ENCODE data around the gene AK8. TPM values are rescaled to one million over a fixed set of nuclear protein-coding genes. Genes with fewer than 3 reads are reported as not detected.

AK8 gene
- total and polyA plus RNA-seq, 4 donors = 0.07 to 0.26 (median 0.11) TPM

DNA sequence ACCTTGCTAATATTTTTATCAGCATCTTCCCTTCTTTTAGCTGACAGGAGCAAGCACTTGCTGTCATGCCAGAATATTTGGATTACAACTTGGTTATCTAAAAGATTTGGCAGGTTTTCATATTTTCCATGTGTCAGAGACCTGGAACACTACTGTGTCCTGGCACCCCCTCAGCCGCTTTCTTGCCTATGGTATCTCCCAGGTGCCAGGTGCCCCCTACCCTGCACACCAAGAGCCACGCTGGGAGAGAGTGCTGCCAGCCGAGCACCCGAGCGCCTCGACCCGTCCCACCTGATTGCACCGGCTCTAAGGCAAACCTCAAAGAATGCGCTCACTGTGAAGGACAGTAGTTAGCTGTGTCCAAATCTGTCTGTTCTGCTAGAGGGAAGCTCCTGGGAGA lies 123.0 kb downstream of the AK8 start (continued):
- TF ChIP-seq, protein P1, sequence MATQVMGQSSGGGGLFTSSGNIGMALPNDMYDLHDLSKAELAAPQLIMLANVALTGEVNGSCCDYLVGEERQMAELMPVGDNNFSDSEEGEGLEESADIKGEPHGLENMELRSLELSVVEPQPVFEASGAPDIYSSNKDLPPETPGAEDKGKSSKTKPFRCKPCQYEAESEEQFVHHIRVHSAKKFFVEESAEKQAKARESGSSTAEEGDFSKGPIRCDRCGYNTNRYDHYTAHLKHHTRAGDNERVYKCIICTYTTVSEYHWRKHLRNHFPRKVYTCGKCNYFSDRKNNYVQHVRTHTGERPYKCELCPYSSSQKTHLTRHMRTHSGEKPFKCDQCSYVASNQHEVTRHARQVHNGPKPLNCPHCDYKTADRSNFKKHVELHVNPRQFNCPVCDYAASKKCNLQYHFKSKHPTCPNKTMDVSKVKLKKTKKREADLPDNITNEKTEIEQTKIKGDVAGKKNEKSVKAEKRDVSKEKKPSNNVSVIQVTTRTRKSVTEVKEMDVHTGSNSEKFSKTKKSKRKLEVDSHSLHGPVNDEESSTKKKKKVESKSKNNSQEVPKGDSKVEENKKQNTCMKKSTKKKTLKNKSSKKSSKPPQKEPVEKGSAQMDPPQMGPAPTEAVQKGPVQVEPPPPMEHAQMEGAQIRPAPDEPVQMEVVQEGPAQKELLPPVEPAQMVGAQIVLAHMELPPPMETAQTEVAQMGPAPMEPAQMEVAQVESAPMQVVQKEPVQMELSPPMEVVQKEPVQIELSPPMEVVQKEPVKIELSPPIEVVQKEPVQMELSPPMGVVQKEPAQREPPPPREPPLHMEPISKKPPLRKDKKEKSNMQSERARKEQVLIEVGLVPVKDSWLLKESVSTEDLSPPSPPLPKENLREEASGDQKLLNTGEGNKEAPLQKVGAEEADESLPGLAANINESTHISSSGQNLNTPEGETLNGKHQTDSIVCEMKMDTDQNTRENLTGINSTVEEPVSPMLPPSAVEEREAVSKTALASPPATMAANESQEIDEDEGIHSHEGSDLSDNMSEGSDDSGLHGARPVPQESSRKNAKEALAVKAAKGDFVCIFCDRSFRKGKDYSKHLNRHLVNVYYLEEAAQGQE (IDR thresholded peaks at IDR 0.05) = no peak

DNA sequence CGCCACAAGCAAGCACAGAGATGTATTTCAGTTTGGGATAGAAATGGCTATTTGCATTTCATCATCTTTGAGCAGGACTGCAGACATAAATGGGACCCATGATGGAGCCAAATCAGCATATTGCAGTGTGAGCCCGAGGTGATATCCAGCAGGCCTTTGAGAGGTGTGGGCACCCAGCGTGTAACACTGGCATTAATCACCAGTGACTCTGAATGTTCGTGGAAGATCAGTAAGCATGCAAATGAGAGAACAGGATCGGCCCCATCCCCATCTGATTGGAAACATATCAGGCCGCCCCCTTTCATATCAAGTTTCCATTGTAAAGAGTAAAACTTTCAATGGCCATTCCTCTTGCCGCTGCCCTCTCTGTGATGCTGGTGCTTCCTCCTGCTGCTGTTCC lies 123.8 kb downstream of the AK8 start:
- no peak for DNase-seq (ENCODE audit: low spot score)
- no peaks in the 10 kb centered on the region for H3K27me3 ChIP-seq (ENCODE audit: control insufficient read depth in 4 of 4, insufficient read depth in 4 of 4, low read length in 3 of 4)
- H3K4me1 ChIP-seq (ENCODE audit: control insufficient read depth in 4 of 4, insufficient read depth in 4 of 4, low read length in 3 of 4) = no peaks in the 10 kb centered on the region
- 87% methylated on average over 7 of the region's 7 CpGs for WGBS
- TF ChIP-seq, protein P2, sequence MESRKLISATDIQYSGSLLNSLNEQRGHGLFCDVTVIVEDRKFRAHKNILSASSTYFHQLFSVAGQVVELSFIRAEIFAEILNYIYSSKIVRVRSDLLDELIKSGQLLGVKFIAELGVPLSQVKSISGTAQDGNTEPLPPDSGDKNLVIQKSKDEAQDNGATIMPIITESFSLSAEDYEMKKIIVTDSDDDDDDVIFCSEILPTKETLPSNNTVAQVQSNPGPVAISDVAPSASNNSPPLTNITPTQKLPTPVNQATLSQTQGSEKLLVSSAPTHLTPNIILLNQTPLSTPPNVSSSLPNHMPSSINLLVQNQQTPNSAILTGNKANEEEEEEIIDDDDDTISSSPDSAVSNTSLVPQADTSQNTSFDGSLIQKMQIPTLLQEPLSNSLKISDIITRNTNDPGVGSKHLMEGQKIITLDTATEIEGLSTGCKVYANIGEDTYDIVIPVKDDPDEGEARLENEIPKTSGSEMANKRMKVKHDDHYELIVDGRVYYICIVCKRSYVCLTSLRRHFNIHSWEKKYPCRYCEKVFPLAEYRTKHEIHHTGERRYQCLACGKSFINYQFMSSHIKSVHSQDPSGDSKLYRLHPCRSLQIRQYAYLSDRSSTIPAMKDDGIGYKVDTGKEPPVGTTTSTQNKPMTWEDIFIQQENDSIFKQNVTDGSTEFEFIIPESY (IDR thresholded peaks at IDR 0.05) = no peak
- TF ChIP-seq, protein P3, sequence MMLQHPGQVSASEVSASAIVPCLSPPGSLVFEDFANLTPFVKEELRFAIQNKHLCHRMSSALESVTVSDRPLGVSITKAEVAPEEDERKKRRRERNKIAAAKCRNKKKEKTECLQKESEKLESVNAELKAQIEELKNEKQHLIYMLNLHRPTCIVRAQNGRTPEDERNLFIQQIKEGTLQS (IDR thresholded peaks at IDR 0.05) = no peak
- no peak for TF ChIP-seq RAD21 (IDR thresholded peaks at IDR 0.05)
- no peak for TF ChIP-seq JUND (IDR thresholded peaks at IDR 0.05)
- H3K9me3 ChIP-seq (ENCODE audit: control insufficient read depth in 4 of 4, low read length in 3 of 4) = no peaks in the 10 kb centered on the region
- no peak overlapping the region for H3K9ac ChIP-seq (ENCODE audit: low read depth in 1 of 2, low read length in 2 of 2)
- H3K27ac ChIP-seq (ENCODE audit: low read depth in 1 of 2, low read length in 2 of 2) = no peak overlapping the region
- H3K36me3 ChIP-seq (ENCODE audit: control insufficient read depth in 4 of 4, insufficient read depth in 3 of 4, low read depth in 1 of 4, low read length in 3 of 4) = no peaks in the 10 kb centered on the region
- H3K4me3 ChIP-seq (ENCODE audit: low read depth in 1 of 3, low read length in 3 of 3) = no peak overlapping the region

DNA sequence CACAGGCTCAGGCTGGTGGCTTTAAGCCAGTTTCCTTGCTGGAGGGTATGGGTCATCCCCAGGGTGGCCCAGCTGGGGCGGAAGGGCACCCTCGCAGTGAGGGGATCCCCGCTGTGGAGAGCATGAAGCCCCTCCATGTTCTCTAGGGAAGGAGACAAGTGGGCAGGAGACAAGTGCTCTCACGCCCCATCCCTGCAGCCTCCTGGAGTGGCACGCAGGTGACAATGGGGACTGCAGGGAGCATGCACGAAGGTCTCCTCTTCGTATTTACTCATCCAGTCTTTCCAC lies 124.5 kb downstream of the AK8 start:
- H3K9ac ChIP-seq (ENCODE audit: low read depth in 1 of 2, low read length in 2 of 2) = no peak overlapping the region
- no peaks in the 10 kb centered on the region for H3K36me3 ChIP-seq (ENCODE audit: control insufficient read depth in 4 of 4, insufficient read depth in 3 of 4, low read depth in 1 of 4, low read length in 3 of 4)
- no peaks in the 10 kb centered on the region for H3K9me3 ChIP-seq (ENCODE audit: control insufficient read depth in 4 of 4, low read length in 3 of 4)
- 87% methylated on average over 7 of the region's 7 CpGs for WGBS
- DNase-seq (ENCODE audit: low spot score) = no peak
- TF ChIP-seq NR2F2 (IDR thresholded peaks at IDR 0.05) = no peak
- no peak for TF ChIP-seq EGR1 (IDR thresholded peaks at IDR 0.05; ENCODE audit: low read depth in 2 of 2)
- no peak for TF ChIP-seq FOXA1 (IDR thresholded peaks at IDR 0.05)
- no peak overlapping the region for H3K4me3 ChIP-seq (ENCODE audit: low read depth in 1 of 3, low read length in 3 of 3)
- no peaks in the 10 kb centered on the region for H3K27me3 ChIP-seq (ENCODE audit: control insufficient read depth in 4 of 4, insufficient read depth in 4 of 4, low read length in 3 of 4)
- no peak overlapping the region for H3K27ac ChIP-seq (ENCODE audit: low read depth in 1 of 2, low read length in 2 of 2)
- H3K4me1 ChIP-seq (ENCODE audit: control insufficient read depth in 4 of 4, insufficient read depth in 4 of 4, low read length in 3 of 4) = no peaks in the 10 kb centered on the region

DNA sequence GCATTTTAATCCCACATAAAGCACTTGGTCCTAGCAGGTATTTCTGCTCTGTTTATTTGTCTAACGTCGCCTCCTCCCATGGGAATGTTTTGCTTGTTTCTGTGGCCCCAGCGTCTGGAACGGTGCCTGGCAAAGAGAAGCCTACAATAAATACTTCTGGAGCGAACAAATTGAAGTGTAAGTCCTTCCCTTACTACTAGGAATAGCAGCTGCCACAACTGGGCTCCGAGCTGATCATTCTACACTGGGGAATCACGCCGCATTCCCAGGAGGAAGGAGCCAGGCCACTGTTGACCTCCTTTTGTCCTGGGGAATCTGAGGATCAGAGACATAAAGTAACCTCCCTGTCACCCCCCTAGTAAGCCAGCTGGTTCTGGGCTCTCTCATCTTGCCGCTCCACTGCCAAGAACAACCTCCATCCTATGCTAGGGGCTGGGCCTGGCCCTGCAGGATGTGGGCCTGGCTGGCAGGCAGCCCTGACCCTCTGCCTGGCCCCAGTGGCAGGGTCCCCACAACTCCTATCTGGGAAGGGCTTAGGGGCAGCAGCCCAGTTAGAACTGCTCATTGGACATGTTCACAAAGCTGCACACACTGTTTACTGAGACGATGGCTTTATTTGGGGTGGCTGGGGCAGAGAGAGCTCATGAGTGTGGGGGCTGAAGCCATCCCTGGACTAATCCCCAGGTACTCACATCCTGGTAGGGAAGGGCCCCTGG lies 125.0 kb downstream of the AK8 start:
- H3K9ac ChIP-seq (ENCODE audit: low read depth in 1 of 2, low read length in 2 of 2) = no peak overlapping the region

More for the DNA sequence above, 125.0 kb downstream of the AK8 start:
- Histone ChIP-seq H3K4me3 (ENCODE audit: low read depth in 1 of 3, low read length in 3 of 3) (no peak overlapping the region), H3K36me3 (ENCODE audit: control insufficient read depth in 4 of 4, insufficient read depth in 3 of 4, low read depth in 1 of 4, low read length in 3 of 4) (no peaks in the 10 kb centered on the region), H3K27ac (ENCODE audit: low read depth in 1 of 2, low read length in 2 of 2) (no peak overlapping the region), H3K9me3 (ENCODE audit: control insufficient read depth in 4 of 4, low read length in 3 of 4) (no peaks in the 10 kb centered on the region), H3K27me3 (ENCODE audit: control insufficient read depth in 4 of 4, insufficient read depth in 4 of 4, low read length in 3 of 4) (no peaks in the 10 kb centered on the region), H3K4me1 (ENCODE audit: control insufficient read depth in 4 of 4, insufficient read depth in 4 of 4, low read length in 3 of 4) (no peaks in the 10 kb centered on the region)
- no peak for TF ChIP-seq HNF4A (conservative IDR thresholded peaks at IDR 0.05)
- 62% methylated on average over 10 of the region's 10 CpGs for WGBS
- DNase-seq (ENCODE audit: low spot score) = no peak
